SK-N-SH (cell line): ENCODE measurements around the gene PLRG1. TPM values are rescaled to one million over a fixed set of nuclear protein-coding genes. Genes with fewer than 3 reads are reported as not detected.

Experiments
- CTCF ChIA-PET: fragments of 300-600, 350-600 bp; formaldehyde crosslinking; extraction: SDS; loops from one replicate; lab custom pipeline; 2021; lab: Yijun Ruan, JAX
- POLR2A ChIA-PET: fragments of 350-600 bp; sonication (Branson Sonifier 250); formaldehyde crosslinking; extraction: SDS; loops from one replicate; lab custom pipeline; 2020; ENCODE audit warnings: antibody characterized with exemption, inconsistent platforms; lab: Yijun Ruan, JAX
- DNase-seq: peaks from one replicate; pipeline ENCODE4 v3.0.0; 2012
- H2AFZ ChIP-seq: fragments of 200-600 bp; sonication (generic); 2 replicates; pipeline ENCODE4 v1.8.1; 2016; ENCODE audit warnings: antibody characterized with exemption, mild to moderate bottlenecking, low read depth
- H3F3A ChIP-seq: fragments of 200-600 bp; sonication (generic); replicated peaks from 2 replicates; pipeline ENCODE3; 2016; ENCODE audit warnings: antibody characterized with exemption, mild to moderate bottlenecking; ENCODE audit not compliant: insufficient read depth
- H3K27ac ChIP-seq, 2 experiments: fragments of 200-500 bp in 1 of 2; fragments of 200-600 bp in 1 of 2; sonication (Bioruptor generic) in 1 of 2; sonication (generic), shearing (Covaris generic) in 1 of 2; 2 replicates each; pipeline versions ENCODE4 v1.5.1 to v1.6.1; 2014 to 2016; ENCODE audit warnings: low read depth in 2 of 2, inconsistent platforms in 1 of 2, low read length in 1 of 2, mild to moderate bottlenecking in 1 of 2, mixed read lengths in 1 of 2
- H3K27me3 ChIP-seq: fragments of 200-600 bp; sonication (generic), shearing (Covaris generic); 2 replicates; pipeline ENCODE4 v1.6.1; 2016; ENCODE audit warnings: mixed run types; ENCODE audit not compliant: insufficient read depth
- H3K36me3 ChIP-seq, 2 experiments: fragments of 200-500 bp in 1 of 2; fragments of 200-600 bp in 1 of 2; sonication (Bioruptor generic) in 1 of 2; sonication (generic) in 1 of 2; replicated peaks in 1 of 2; 2 replicates each; pipeline versions ENCODE3 to v1.5.1; 2014 to 2016; ENCODE audit warnings: low read length in 1 of 2, mild to moderate bottlenecking in 1 of 2; ENCODE audit not compliant: insufficient read depth in 2 of 2, control insufficient read depth in 1 of 2
- H3K4me1 ChIP-seq, 2 experiments: fragments of 200-500 bp in 1 of 2; fragments of 200-600 bp in 1 of 2; sonication (Bioruptor generic) in 1 of 2; sonication (generic), shearing (Covaris generic) in 1 of 2; 2 replicates each; pipeline versions ENCODE4 v1.5.1 to v1.6.1; 2014 to 2016; ENCODE audit warnings: low read depth in 1 of 2, low read length in 1 of 2, mixed run types in 1 of 2; ENCODE audit not compliant: insufficient read depth in 2 of 2, control insufficient read depth in 1 of 2
- H3K4me2 ChIP-seq: fragments of 200-600 bp; sonication (generic), shearing (Covaris generic); 2 replicates; pipeline ENCODE4 v1.6.1; 2017; ENCODE audit warnings: mixed run types
- H3K4me3 ChIP-seq, 2 experiments: fragments of 200-500 bp in 1 of 2; fragments of 200-600 bp in 1 of 2; sonication (Bioruptor generic) in 1 of 2; sonication (generic), shearing (Covaris generic) in 1 of 2; 2 replicates each; pipeline versions ENCODE4 v1.5.1 to v1.8.1; 2014 to 2016; ENCODE audit warnings: low read depth in 2 of 2, inconsistent platforms in 1 of 2, low read length in 1 of 2, mild to moderate bottlenecking in 1 of 2, mixed read lengths in 1 of 2, moderate library complexity in 1 of 2
- H3K79me2 ChIP-seq: fragments of 200-600 bp; sonication (generic); 2 replicates; pipeline ENCODE4 v1.8.1; 2017; ENCODE audit warnings: mild to moderate bottlenecking; ENCODE audit not compliant: insufficient read depth
- H3K9ac ChIP-seq: fragments of 200-600 bp; sonication (generic); 2 replicates; pipeline ENCODE4 v1.6.1; 2017; ENCODE audit warnings: mixed run types
- H3K9me2 ChIP-seq: fragments of 200-600 bp; sonication (generic); 2 replicates; pipeline ENCODE4 v1.6.1; 2017; ENCODE audit warnings: mixed run types
- H3K9me3 ChIP-seq: fragments of 200-600 bp; sonication (generic); 2 replicates; pipeline ENCODE4 v1.6.1; 2017; ENCODE audit warnings: mixed run types, mild to moderate bottlenecking, moderate library complexity
- H4K20me1 ChIP-seq: fragments of 200-600 bp; sonication (generic); 2 replicates; pipeline ENCODE4 v1.6.1; 2017; ENCODE audit warnings: mild to moderate bottlenecking, mixed run types; ENCODE audit not compliant: insufficient read depth
- EP300 ChIP-seq, 2 experiments: IDR thresholded peaks; 2 replicates each; pipeline versions ENCODE4 v1.4.0 to v1.6.1; 2012; ENCODE audit warnings: borderline replicate concordance in 1 of 2, low read depth in 1 of 2, low read length in 1 of 2
- EZH2phosphoT487 ChIP-seq: fragments of 200-600 bp; sonication (generic); IDR thresholded peaks from 2 replicates; pipeline ENCODE4 v1.6.1; 2017; ENCODE audit warnings: low read depth, mixed run types, mild to moderate bottlenecking, antibody characterized with exemption, moderate library complexity, borderline replicate concordance
- FOSL2 ChIP-seq: IDR thresholded peaks from 2 replicates; pipeline ENCODE4 v1.4.0; 2012; ENCODE audit warnings: low read depth, mild to moderate bottlenecking, moderate library complexity, borderline replicate concordance
- FOXJ3 ChIP-seq: sonication (generic); formaldehyde crosslinking; IDR thresholded peaks from 2 replicates; pipeline ENCODE4 v1.5.1; 2020; ENCODE audit warnings: mild to moderate bottlenecking, missing genetic modification reagents
- FOXM1 ChIP-seq: IDR thresholded peaks from 2 replicates; pipeline ENCODE4 v1.4.0; 2012; ENCODE audit warnings: low read depth, mild to moderate bottlenecking
- GATA2 ChIP-seq: sonication (generic); formaldehyde crosslinking; IDR thresholded peaks from 2 replicates; pipeline ENCODE4 v1.5.0; 2020; ENCODE audit warnings: mild to moderate bottlenecking, missing genetic modification reagents
- IRF3 ChIP-seq: fragments of 150-350 bp; IDR thresholded peaks from 2 replicates; pipeline ENCODE4 v1.6.1; 2016; ENCODE audit warnings: mild to moderate bottlenecking, low read depth, low read length
- JUND ChIP-seq: IDR thresholded peaks from 2 replicates; pipeline ENCODE4 v1.4.0; 2012
- NRF1 ChIP-seq: IDR thresholded peaks from 2 replicates; pipeline ENCODE4 v1.6.1; 2012; ENCODE audit warnings: low read depth, mild to moderate bottlenecking, low read length
- POLR2AphosphoS5 ChIP-seq: IDR thresholded peaks from 2 replicates; pipeline ENCODE4 v1.6.1; 2012; ENCODE audit warnings: low read depth, low read length
- RAD21 ChIP-seq: IDR thresholded peaks from 2 replicates; pipeline ENCODE4 v1.6.1; 2012; ENCODE audit warnings: mild to moderate bottlenecking, low read length
- REST ChIP-seq: IDR thresholded peaks from 2 replicates; pipeline ENCODE4 v1.6.1; 2012; ENCODE audit warnings: mild to moderate bottlenecking, low read depth, low read length, moderate library complexity
- SIN3A ChIP-seq: IDR thresholded peaks from 2 replicates; pipeline ENCODE4 v1.6.1; 2012; ENCODE audit warnings: low read depth, mild to moderate bottlenecking, low read length, moderate library complexity, borderline replicate concordance
- TAF1 ChIP-seq: IDR thresholded peaks from 2 replicates; pipeline ENCODE4 v1.6.1; 2012; ENCODE audit warnings: low read depth, mild to moderate bottlenecking, low read length, moderate library complexity, borderline replicate concordance
- TCF12 ChIP-seq: IDR thresholded peaks from 2 replicates; pipeline ENCODE4 v1.4.0; 2012
- TEAD4 ChIP-seq: IDR thresholded peaks from 2 replicates; pipeline ENCODE4 v1.4.0; 2012; ENCODE audit warnings: mild to moderate bottlenecking, borderline replicate concordance; ENCODE audit not compliant: insufficient read depth
- USF2 ChIP-seq: fragments of 150-350 bp; IDR thresholded peaks from 2 replicates; pipeline ENCODE4 v1.6.1; 2017; ENCODE audit warnings: antibody characterized with exemption, low read length, low read depth, borderline replicate concordance
- YY1 ChIP-seq: IDR thresholded peaks from 2 replicates; pipeline ENCODE4 v1.4.0; 2012; ENCODE audit warnings: low read depth, mild to moderate bottlenecking
- WGBS: methylation state at CpG from one replicate; pipeline ENCODE4 v1.1.6; 2017; ENCODE audit warnings: low lambda C conversion rate; 5-methylcytosine and 5-hydroxymethylcytosine counted together
- polyA plus RNA-seq, 3 experiments: library from polyadenylated mRNA; depleted of rRNA; stranded (reverse); fragments of >200 nt; gene quantifications; 2 replicates each; pipeline ENCODE4 v1.2.3, GENCODE V29; 2012

PLRG1 gene
- polyA plus RNA-seq, 1 of the 3 experiments (the other 2 are of a cell fraction) = 64.8 TPM

GRCh38 chr4:154511981-154512380 lies 38.2 kb downstream of the PLRG1 start:
- no peak overlapping the region for H3K27ac ChIP-seq
- no peak overlapping the region for H3K4me3 ChIP-seq
- no peaks in the 10 kb centered on the region for H3K4me1 ChIP-seq
- H3K27me3 ChIP-seq = peaks cover 21% of the 10 kb centered on the region; the same call in 1 of the 2 replicates
- no peak overlapping the region for H3K4me2 ChIP-seq
- H3K79me2 ChIP-seq = no peaks in the 10 kb centered on the region
- no peaks in the 10 kb centered on the region for H3K9me3 ChIP-seq
- WGBS = 3% methylated on average over 4 of the region's 4 CpGs
- H3K9me2 ChIP-seq = no peaks in the 10 kb centered on the region
- no peak for DNase-seq
- CTCF ChIA-PET = interaction anchor here (0.5 to 0.8 kb wide), 2 partner anchors 9 to 114 kb away, joined by 3 read pairs; no protein-coding TSS in a partner anchor
- H2AFZ ChIP-seq = no peak overlapping the region
- no peak overlapping the region for H3K9ac ChIP-seq
- H4K20me1 ChIP-seq = no peaks in the 10 kb centered on the region
- no peaks in the 10 kb centered on the region for H3K36me3 ChIP-seq
- H3F3A ChIP-seq = no peaks in the 10 kb centered on the region
- POLR2A ChIA-PET = no interaction called here
- TF ChIP-seq IRF3 (no peak), POLR2AphosphoS5 (no peak)

- Histone ChIP-seq H3K36me3 (no peaks in the 10 kb centered on the region), H3K9ac (no peak overlapping the region), H3K27ac (no peak overlapping the region), H3K79me2 (no peaks in the 10 kb centered on the region), H4K20me1 (no peaks in the 10 kb centered on the region), H3K27me3 (peaks cover 21% of the 10 kb centered on the region; the same call in 1 of the 2 replicates), H3K9me2 (no peaks in the 10 kb centered on the region), H3F3A (no peaks in the 10 kb centered on the region), H2AFZ (no peak overlapping the region), H3K4me3 (no peak overlapping the region), H3K4me2 (no peak overlapping the region), H3K4me1 (no peaks in the 10 kb centered on the region), H3K9me3 (no peaks in the 10 kb centered on the region)
- 6% methylated on average over 2 of the region's 2 CpGs for WGBS
- POLR2A ChIA-PET = no interaction called here
- CTCF ChIA-PET = interaction anchor here (0.5 to 1.1 kb wide), 3 partner anchors 8 to 115 kb away, joined by 3 read pairs; no protein-coding TSS in a partner anchor
- TF ChIP-seq FOXJ3 (CRISPR knock-in tag) = no peak
- TF ChIP-seq EP300 (IDR thresholded peaks at IDR 0.05; ENCODE audit: borderline replicate concordance in 1 of 2, low read depth in 1 of 2, low read length in 1 of 2) = no peak
- no peak for TF ChIP-seq NRF1
- TF ChIP-seq FOXM1 = no peak
- TF ChIP-seq YY1 = no peak
- no peak for TF ChIP-seq FOSL2
- TF ChIP-seq TAF1 = no peak
- no peak for TF ChIP-seq REST
- TF ChIP-seq RAD21 = no peak
- no peak for TF ChIP-seq GATA2 (CRISPR knock-in tag)
- TF ChIP-seq SIN3A = no peak
- TF ChIP-seq JUND = no peak
- no peak for TF ChIP-seq TEAD4
- TF ChIP-seq EZH2phosphoT487 = no peak
- no peak for TF ChIP-seq TCF12
- TF ChIP-seq USF2 = no peak
- no peak for DNase-seq
These were observed 38.7 kb downstream of the PLRG1 start for GRCh38 chr4:154511548-154511947.
